ENCODE data around the gene TFEB.

GRCh38 chr6:41717392-41717736 is 18.0 kb downstream of the TFEB start:
- TF ChIP-seq, protein P1, sequence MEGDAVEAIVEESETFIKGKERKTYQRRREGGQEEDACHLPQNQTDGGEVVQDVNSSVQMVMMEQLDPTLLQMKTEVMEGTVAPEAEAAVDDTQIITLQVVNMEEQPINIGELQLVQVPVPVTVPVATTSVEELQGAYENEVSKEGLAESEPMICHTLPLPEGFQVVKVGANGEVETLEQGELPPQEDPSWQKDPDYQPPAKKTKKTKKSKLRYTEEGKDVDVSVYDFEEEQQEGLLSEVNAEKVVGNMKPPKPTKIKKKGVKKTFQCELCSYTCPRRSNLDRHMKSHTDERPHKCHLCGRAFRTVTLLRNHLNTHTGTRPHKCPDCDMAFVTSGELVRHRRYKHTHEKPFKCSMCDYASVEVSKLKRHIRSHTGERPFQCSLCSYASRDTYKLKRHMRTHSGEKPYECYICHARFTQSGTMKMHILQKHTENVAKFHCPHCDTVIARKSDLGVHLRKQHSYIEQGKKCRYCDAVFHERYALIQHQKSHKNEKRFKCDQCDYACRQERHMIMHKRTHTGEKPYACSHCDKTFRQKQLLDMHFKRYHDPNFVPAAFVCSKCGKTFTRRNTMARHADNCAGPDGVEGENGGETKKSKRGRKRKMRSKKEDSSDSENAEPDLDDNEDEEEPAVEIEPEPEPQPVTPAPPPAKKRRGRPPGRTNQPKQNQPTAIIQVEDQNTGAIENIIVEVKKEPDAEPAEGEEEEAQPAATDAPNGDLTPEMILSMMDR (IDR thresholded peaks at IDR 0.05), result no peak
- no peak for TF ChIP-seq ZFX (IDR thresholded peaks at IDR 0.05; ENCODE audit: borderline replicate concordance)

Measured in 22Rv1 (cell line).